Tibial nerve (tissue), 4 donors: ENCODE results near the gene B3GNT4. TPM values are rescaled to one million over a fixed set of nuclear protein-coding genes. Genes with fewer than 3 reads are reported as not detected.

Source experiments
- DNase-seq, 2 donors: peaks; one replicate each; pipeline ENCODE4 v3.0.0-alpha.2; 2019; ENCODE audit warnings: low spot score in 2 of 2
- H3K27ac ChIP-seq, 4 donors: fragments of 200-600 bp; sonication (generic) in 3 of 4; one replicate each; pipeline ENCODE4 v1.5.1; 2017 to 2019; ENCODE audit warnings: mild to moderate bottlenecking in 1 of 4
- H3K27me3 ChIP-seq, 2 donors: fragments of 200-600 bp; sonication (generic) in 1 of 2; one replicate each; pipeline versions ENCODE4 v1.5.1 to v1.6.0; 2017 to 2019
- H3K36me3 ChIP-seq, 3 donors: fragments of 200-600 bp; sonication (generic); one replicate each; pipeline ENCODE4 v1.5.1; 2018 to 2019
- H3K4me1 ChIP-seq, 4 donors: fragments of 200-600 bp; sonication (generic) in 3 of 4; one replicate each; pipeline ENCODE4 v1.5.1; 2017 to 2019
- H3K4me3 ChIP-seq, 4 donors: fragments of 200-600 bp; sonication (generic) in 3 of 4; one replicate each; pipeline ENCODE4 v1.5.1; 2017 to 2019; ENCODE audit warnings: mild to moderate bottlenecking in 1 of 4, moderate library complexity in 1 of 4
- H3K9me3 ChIP-seq, 4 donors: fragments of 200-600 bp; sonication (generic) in 3 of 4; one replicate each; pipeline ENCODE4 v1.5.1; 2017 to 2019
- CTCF ChIP-seq, 5 experiments: fragments of 200-600 bp in 3 of 5; fragments of 450-650 bp in 2 of 5; sonication (generic) in 3 of 5; IDR thresholded peaks; one replicate each; pipeline ENCODE4 v1.5.1; 2016 to 2019; ENCODE audit warnings: antibody characterized with exemption in 5 of 5, mild to moderate bottlenecking in 3 of 5, moderate library complexity in 2 of 5
- EP300 ChIP-seq, 2 donors: sonication (generic); formaldehyde crosslinking; IDR thresholded peaks; one replicate each; pipeline ENCODE4 v1.6.1; 2017; ENCODE audit warnings: antibody characterized with exemption in 2 of 2, mild to moderate bottlenecking in 1 of 2
- POLR2A ChIP-seq, 2 donors: fragments of 450-650 bp; IDR thresholded peaks; one replicate each; pipeline ENCODE4 v1.6.1; 2017; ENCODE audit warnings: antibody characterized with exemption in 2 of 2, mild to moderate bottlenecking in 2 of 2, moderate library complexity in 2 of 2
- WGBS, 2 donors: methylation state at CpG; one replicate each; pipeline ENCODE4 v1.1.5; 2018; 5-methylcytosine and 5-hydroxymethylcytosine counted together
- total RNA-seq, 4 donors: library from RNA; depleted of rRNA; stranded (reverse); fragments of >200 nt; gene quantifications; one replicate each; pipeline ENCODE4 v1.1.0, GENCODE V29; 2016

Gene B3GNT4
- total RNA-seq, 4 donors from 2014 or later = 0.30 TPM; not detected in 3

GRCh38 chr12:122208073-122208820, 4.7 kb downstream of the B3GNT4 start:
- no peak for DNase-seq
- no peaks in the 10 kb centered on the region for H3K9me3 ChIP-seq
- H3K4me1 ChIP-seq = peaks cover 0 to 28% (median 4%) of the 10 kb centered on the region in 4 donors
- H3K36me3 ChIP-seq = peaks cover 0 to 71% (median 18%) of the 10 kb centered on the region in 3 donors
- TF ChIP-seq POLR2A (IDR thresholded peaks at IDR 0.05) = no peak
- no peak for TF ChIP-seq EP300 (IDR thresholded peaks at IDR 0.05)
- TF ChIP-seq CTCF (IDR thresholded peaks at IDR 0.05) = no peak
- no peak overlapping the region for H3K4me3 ChIP-seq
- WGBS, 2 donors = 88 to 90% methylated on average over 18 of the region's 18 CpGs
- no peak overlapping the region for H3K27ac ChIP-seq
- peaks cover 0 to 18% of the 10 kb centered on the region in 2 donors for H3K27me3 ChIP-seq

GRCh38 chr12:122215771-122216170, 12.3 kb downstream of the B3GNT4 start:
- H3K9me3 ChIP-seq = no peaks in the 10 kb centered on the region
- H3K4me1 ChIP-seq = no peaks in the 10 kb centered on the region
- no peaks in the 10 kb centered on the region for H3K27me3 ChIP-seq
- H3K4me3 ChIP-seq = no peak overlapping the region
- H3K27ac ChIP-seq = no peak overlapping the region
- DNase-seq = no peak
- TF ChIP-seq CTCF (IDR thresholded peaks at IDR 0.05) = no peak
- no peak for TF ChIP-seq POLR2A (IDR thresholded peaks at IDR 0.05)
- no peak for TF ChIP-seq EP300 (IDR thresholded peaks at IDR 0.05)
- H3K36me3 ChIP-seq = peaks cover 10 to 99% (median 23%) of the 10 kb centered on the region in 3 donors
- 87 to 91% methylated on average over 5 of the region's 5 CpGs for WGBS, 2 donors

DNA sequence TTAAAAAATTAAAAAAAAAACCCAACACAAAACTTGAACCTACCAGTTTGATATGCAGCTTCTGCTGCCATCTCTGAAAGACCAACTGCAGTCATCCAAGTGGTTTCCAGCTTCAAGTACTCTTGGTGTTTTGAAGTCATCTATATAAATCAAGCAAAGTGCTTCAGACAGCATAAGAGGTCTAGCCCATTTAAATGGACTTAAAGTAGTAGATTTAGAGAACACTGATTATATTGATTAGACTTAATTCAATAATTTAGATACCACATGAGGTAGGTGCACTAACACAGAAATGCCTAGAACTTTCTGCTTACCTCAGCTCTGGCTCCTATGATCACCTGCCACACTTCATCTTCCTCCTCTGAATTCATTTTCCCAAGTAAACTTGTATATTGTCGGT, 12.9 kb downstream of the B3GNT4 start:
- H3K27me3 ChIP-seq = no peaks in the 10 kb centered on the region

DNA sequence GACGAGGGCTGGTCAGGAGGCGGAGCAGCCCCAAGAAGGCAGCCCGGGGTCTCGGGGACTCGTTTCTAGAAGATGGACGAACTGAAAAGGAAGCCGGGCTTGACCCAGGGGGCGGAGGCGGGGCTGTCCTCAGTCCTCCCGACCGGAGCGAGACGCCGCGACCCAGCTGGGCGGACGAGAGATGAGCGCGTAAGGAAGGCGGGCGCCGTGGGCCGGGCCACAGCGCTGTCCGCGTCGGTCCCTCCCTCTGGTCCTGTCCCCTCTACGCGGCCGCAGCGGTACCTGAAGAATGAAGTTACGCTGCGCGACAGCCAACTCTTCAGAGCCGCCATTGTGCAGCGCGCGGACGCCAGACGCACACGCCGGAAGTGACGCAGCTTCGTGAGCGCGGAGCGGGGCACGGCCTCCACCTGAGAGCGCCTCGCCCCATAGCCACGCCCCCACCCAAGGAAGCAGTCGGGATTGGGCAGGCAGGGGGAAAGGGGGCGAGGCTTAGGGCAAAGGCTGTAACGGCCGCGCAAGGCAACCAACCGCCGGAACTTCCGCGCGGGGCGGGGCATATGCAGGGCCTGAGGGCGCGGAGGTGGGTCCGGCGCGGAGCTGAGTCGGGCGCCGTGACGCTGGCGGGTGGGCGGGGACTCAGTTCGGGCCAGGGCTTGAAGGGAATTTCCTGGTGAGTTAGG, 22.3 kb downstream of the B3GNT4 start, which contains the start of gene DIABLO:
DIABLO (minus strand) TSS at position 370 of the 683 bp plus-strand sequence; CDS start at position 332, 38 bp downstream.
- Histone ChIP-seq H3K9me3 (no peaks in the 10 kb centered on the region), H3K4me1 (peaks cover 0 to 35% (median 21%) of the 10 kb centered on the region in 4 donors), H3K4me3 (peak within 1 kb of the TSS; percentile 48 to 97 (median 91)), H3K36me3 (peaks cover under 1 to 44% (median 8%) of the 10 kb centered on the region in 3 donors), H3K27ac (peak within 1 kb of the TSS; percentile 82 to 99 (median 96)), H3K27me3 (no peaks in the 10 kb centered on the region)
- 0% methylated on average over 27 to 38 of the region's 74 CpGs for WGBS, 2 donors
- TF ChIP-seq CTCF (IDR thresholded peaks at IDR 0.05) (peak in 1 of 5 experiments; percentile 43), EP300 (IDR thresholded peaks at IDR 0.05) (peak; percentile 95 to 99), POLR2A (IDR thresholded peaks at IDR 0.05) (peak; percentile 88 to 95)
- DNase-seq = peak; percentile 99

More for the DNA sequence above, 12.9 kb downstream of the B3GNT4 start:
- Histone ChIP-seq H3K4me1 (no peaks in the 10 kb centered on the region), H3K27ac (no peak overlapping the region), H3K4me3 (no peak overlapping the region), H3K36me3 (peaks cover 10 to 100% (median 18%) of the 10 kb centered on the region in 3 donors), H3K9me3 (no peaks in the 10 kb centered on the region)
- WGBS, 2 donors = 95 to 98% methylated on average over 1 of the region's 1 CpG
- no peak for DNase-seq
- TF ChIP-seq CTCF (IDR thresholded peaks at IDR 0.05) (no peak), POLR2A (IDR thresholded peaks at IDR 0.05) (no peak), EP300 (IDR thresholded peaks at IDR 0.05) (no peak)
